ENCODE measurements around the gene ATXN7.

GRCh38 chr3:63853106-63853505 is 10.6 kb upstream of the ATXN7 start:
- TF ChIP-seq CTCF (conservative IDR thresholded peaks at IDR 0.05; ENCODE audit: low read depth, low read length) (no peak), EZH2 (IDR thresholded peaks at IDR 0.05; ENCODE audit: borderline replicate concordance, low read depth, low read length, poor library complexity, severe bottlenecking) (no peak)
